PC-9 (cell line): ENCODE data around the gene PTPRF. TPM values are rescaled to one million over a fixed set of nuclear protein-coding genes. Genes with fewer than 3 reads are reported as not detected.

Source experiments
- BruUV-seq: library from RNA; stranded (reverse); fragments of 400-500 nt; replicated peaks from 2 replicates; lab custom pipeline; 2021; lab: Mats Ljungman, UMichigan
- CTCF ChIA-PET: fragments of 300-600 bp; sonication (Branson Sonifier 250); formaldehyde crosslinking; loops from one replicate; lab custom pipeline; 2022; ENCODE audit warnings: antibody characterized with exemption; lab: Charles Lee
- POLR2A ChIA-PET: fragments of 300-600 bp; sonication (Branson Sonifier 250); formaldehyde crosslinking; loops from one replicate; lab custom pipeline; 2022; ENCODE audit warnings: antibody characterized with exemption; ENCODE audit not compliant: unreplicated experiment; lab: Charles Lee
- DNase-seq, 2 experiments: peaks; one replicate each; pipeline versions ENCODE4 v3.0.0 to v3.0.0-alpha.2; 2015 to 2022; ENCODE audit warnings: mixed read lengths in 1 of 2
- H2AFZ ChIP-seq: fragments of 200-600 bp; sonication (generic); 2 replicates; pipeline ENCODE4 v1.8.1; 2017; ENCODE audit warnings: antibody characterized with exemption
- H3F3A ChIP-seq: fragments of 200-600 bp; sonication (generic); 2 replicates; pipeline ENCODE4 v1.8.1; 2017; ENCODE audit warnings: antibody characterized with exemption, mild to moderate bottlenecking, low read depth; ENCODE audit not compliant: insufficient read depth
- H3K27ac ChIP-seq: fragments of 200-600 bp; sonication (generic); 2 replicates; pipeline ENCODE4 v1.6.1; 2016; ENCODE audit warnings: mixed run types
- H3K27me3 ChIP-seq: fragments of 200-600 bp; sonication (generic); 2 replicates; pipeline ENCODE4 v1.6.1; 2016; ENCODE audit warnings: low read depth, mixed run types; ENCODE audit not compliant: insufficient read depth
- H3K36me3 ChIP-seq: fragments of 200-600 bp; sonication (generic); 2 replicates; pipeline ENCODE4 v1.6.1; 2016; ENCODE audit warnings: low read depth, mixed run types
- H3K4me1 ChIP-seq: fragments of 200-600 bp; sonication (generic); replicated peaks from 2 replicates; pipeline ENCODE4 v1.6.1; 2016; ENCODE audit warnings: mixed run types; ENCODE audit not compliant: insufficient read depth
- H3K4me2 ChIP-seq: fragments of 200-600 bp; sonication (generic); 2 replicates; pipeline ENCODE4 v1.6.1; 2017; ENCODE audit warnings: mixed run types
- H3K4me3 ChIP-seq: fragments of 200-600 bp; sonication (generic); 2 replicates; pipeline ENCODE4 v1.6.1; 2016; ENCODE audit warnings: mixed run types
- H3K79me2 ChIP-seq: fragments of 200-600 bp; sonication (generic); 2 replicates; pipeline ENCODE4 v1.6.1; 2017; ENCODE audit warnings: low read depth, mixed run types
- H3K9me2 ChIP-seq: fragments of 200-600 bp; sonication (generic); 2 replicates; pipeline ENCODE4 v1.8.1; 2017; ENCODE audit warnings: mild to moderate bottlenecking; ENCODE audit not compliant: insufficient read depth
- H3K9me3 ChIP-seq: fragments of 200-600 bp; sonication (generic); 2 replicates; pipeline ENCODE4 v1.8.1; 2016; ENCODE audit warnings: low read depth; ENCODE audit not compliant: insufficient read depth
- H4K20me1 ChIP-seq: fragments of 200-600 bp; sonication (generic); 2 replicates; pipeline ENCODE4 v1.8.1; 2017; ENCODE audit not compliant: insufficient read depth
- EZH2 ChIP-seq: fragments of 200-600 bp; sonication (generic); IDR thresholded peaks from 2 replicates; pipeline ENCODE4 v1.8.0; 2017; ENCODE audit warnings: antibody characterized with exemption, low read depth
- intact Hi-C: fragments of 100-400 bp; cut with micrococcal nuclease; formaldehyde crosslinking; loops from one replicate; pipeline ENCODE4 v1.10.0; 2022; ENCODE audit not compliant: unreplicated experiment
- total RNA-seq: library from RNA; stranded (reverse); gene quantifications from 2 replicates; pipeline ENCODE4 v1.2.3, GENCODE V29; 2021
- TF ChIP-seq, protein P1 (sequence below): fragments of 200-600 bp; sonication (generic); conservative IDR thresholded peaks from 2 replicates; pipeline ENCODE4 v1.6.1; 2017; ENCODE audit warnings: mixed run types, antibody characterized with exemption, mild to moderate bottlenecking, moderate library complexity

PTPRF gene
- total RNA-seq, 1 experiment from 2014 or later = 359 TPM

DNA sequence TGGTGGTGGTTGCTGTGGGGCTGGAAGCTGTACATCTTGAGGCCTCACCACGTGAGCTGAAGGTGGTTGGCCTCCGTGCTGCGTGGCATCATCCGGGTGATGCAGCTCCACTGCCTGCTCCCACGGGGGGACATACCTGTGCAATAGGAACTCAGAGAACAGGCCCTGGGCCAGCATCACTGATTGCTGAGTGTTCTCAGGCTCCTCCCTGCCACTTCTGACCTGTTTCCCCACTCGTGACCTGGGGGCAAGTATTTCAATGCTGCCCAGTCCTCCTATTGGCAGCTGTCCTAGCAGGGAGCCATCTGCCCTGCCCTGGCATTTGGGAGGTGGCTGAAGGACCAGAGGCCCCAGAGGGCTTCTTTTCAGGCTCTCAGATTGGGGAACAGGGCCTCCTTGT is 26.1 kb downstream of the PTPRF start:
- H3K79me2 ChIP-seq = peaks cover 57% of the 10 kb centered on the region
- H3F3A ChIP-seq = peaks cover 33% of the 10 kb centered on the region
- POLR2A ChIA-PET = no interaction called here
- no peaks in the 10 kb centered on the region for H4K20me1 ChIP-seq
- intact Hi-C loops = loop anchor here (1.0 to 10.0 kb wide), 3 partner anchors 19 to 278 kb away; no protein-coding TSS in a partner anchor
- H2AFZ ChIP-seq = no peak overlapping the region
- TF ChIP-seq, protein P1, sequence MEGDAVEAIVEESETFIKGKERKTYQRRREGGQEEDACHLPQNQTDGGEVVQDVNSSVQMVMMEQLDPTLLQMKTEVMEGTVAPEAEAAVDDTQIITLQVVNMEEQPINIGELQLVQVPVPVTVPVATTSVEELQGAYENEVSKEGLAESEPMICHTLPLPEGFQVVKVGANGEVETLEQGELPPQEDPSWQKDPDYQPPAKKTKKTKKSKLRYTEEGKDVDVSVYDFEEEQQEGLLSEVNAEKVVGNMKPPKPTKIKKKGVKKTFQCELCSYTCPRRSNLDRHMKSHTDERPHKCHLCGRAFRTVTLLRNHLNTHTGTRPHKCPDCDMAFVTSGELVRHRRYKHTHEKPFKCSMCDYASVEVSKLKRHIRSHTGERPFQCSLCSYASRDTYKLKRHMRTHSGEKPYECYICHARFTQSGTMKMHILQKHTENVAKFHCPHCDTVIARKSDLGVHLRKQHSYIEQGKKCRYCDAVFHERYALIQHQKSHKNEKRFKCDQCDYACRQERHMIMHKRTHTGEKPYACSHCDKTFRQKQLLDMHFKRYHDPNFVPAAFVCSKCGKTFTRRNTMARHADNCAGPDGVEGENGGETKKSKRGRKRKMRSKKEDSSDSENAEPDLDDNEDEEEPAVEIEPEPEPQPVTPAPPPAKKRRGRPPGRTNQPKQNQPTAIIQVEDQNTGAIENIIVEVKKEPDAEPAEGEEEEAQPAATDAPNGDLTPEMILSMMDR = no peak
- no peak for TF ChIP-seq EZH2
- no peak overlapping the region for H3K4me3 ChIP-seq
- H3K27ac ChIP-seq = peak overlapping the region; percentile 57
- DNase-seq = peak; percentile 50 to 52
- CTCF ChIA-PET = no interaction called here
- peaks cover 20% of the 10 kb centered on the region for H3K36me3 ChIP-seq
- H3K9me2 ChIP-seq = no peaks in the 10 kb centered on the region
- H3K4me1 ChIP-seq = peaks cover 59% of the 10 kb centered on the region
- BruUV-seq = TSS peak; percentile 16
- peak overlapping the region; percentile 37 for H3K4me2 ChIP-seq
- no peaks in the 10 kb centered on the region for H3K27me3 ChIP-seq
- H3K9me3 ChIP-seq = no peaks in the 10 kb centered on the region

DNA sequence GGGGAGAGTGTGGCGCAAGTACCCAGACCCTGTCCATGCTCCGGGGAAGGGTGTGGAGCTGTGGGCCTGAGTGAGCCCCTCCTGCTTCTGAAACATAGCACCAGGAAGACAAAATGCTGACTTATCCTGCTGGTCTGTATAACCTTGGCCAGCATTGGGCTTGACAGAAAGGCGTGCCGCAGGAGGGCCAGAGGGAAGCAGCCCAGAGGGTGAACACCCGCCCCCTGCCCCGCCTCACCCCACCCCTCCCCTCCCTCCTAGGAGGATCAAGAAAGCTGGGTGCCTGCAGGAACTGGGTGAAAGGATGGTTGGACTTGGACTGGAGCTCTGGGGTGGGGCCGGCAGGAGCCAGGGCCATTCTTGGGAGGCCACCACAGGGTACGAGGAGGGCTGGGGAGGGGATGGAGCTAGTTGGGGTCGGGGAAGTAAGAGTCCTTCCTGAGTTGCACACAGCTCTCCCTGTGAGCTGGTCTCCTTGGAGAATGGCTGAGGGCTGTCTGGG is 27.1 kb downstream of the PTPRF start:
- Histone ChIP-seq H2AFZ (no peak overlapping the region), H3K79me2 (peaks cover 56% of the 10 kb centered on the region), H3K4me2 (peak overlapping the region; percentile 74), H3K27ac (peak overlapping the region; percentile 57), H4K20me1 (no peaks in the 10 kb centered on the region), H3K9me2 (no peaks in the 10 kb centered on the region), H3K27me3 (no peaks in the 10 kb centered on the region), H3K4me3 (no peak overlapping the region; the same call in 1 of the 2 replicates), H3F3A (peaks cover 33% of the 10 kb centered on the region), H3K4me1 (peaks cover 49% of the 10 kb centered on the region), H3K36me3 (peaks cover 22% of the 10 kb centered on the region), H3K9me3 (no peaks in the 10 kb centered on the region)
- BruUV-seq = no TSS peak
- TF ChIP-seq, protein P1 = no peak
- TF ChIP-seq EZH2 = no peak
- DNase-seq = peak; percentile 89 to 94
- ChIA-PET POLR2A (interaction anchor here (0.5 to 1.1 kb wide), 7 partner anchors 16 to 545 kb away, joined by 3 to 13 read pairs (median 6); no protein-coding TSS in a partner anchor), CTCF (interaction anchor here (0.6 to 1.0 kb wide), 9 partner anchors 16 to 353 kb away, joined by 3 to 12 read pairs (median 6); no protein-coding TSS in a partner anchor)
- intact Hi-C loops = loop anchor here (1.0 to 10.0 kb wide), 3 partner anchors 20 to 277 kb away; no protein-coding TSS in a partner anchor

DNA sequence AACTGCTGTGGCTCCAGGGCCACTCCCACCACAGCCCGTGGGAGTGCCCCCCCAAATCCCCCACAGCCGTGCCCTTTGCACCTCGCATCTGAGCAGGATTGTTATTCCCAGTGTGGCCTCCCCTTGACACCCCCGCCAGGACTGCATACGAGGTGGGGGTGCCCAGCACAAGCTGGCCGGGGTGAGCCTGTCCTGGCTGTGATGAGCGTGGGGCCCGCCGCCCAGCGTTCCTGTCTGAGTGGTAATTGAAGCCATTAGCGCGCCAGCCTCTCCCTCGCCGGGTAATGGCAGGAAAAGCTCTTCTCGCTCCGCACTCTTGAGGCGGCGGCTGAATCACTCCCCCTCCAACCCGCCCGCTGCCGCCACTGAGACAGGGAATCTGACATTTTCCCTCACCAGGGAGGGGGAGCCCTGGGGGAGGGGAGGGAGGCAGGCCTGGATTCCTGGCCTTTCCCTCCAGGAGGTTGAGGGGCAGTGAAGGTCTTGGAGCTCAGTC is 27.7 kb downstream of the PTPRF start:
- peaks cover 37% of the 10 kb centered on the region for H3F3A ChIP-seq
- BruUV-seq = no TSS peak
- H3K27me3 ChIP-seq = no peaks in the 10 kb centered on the region
- ChIA-PET CTCF (interaction anchor here (0.6 to 1.0 kb wide), 4 partner anchors 22 to 353 kb away, joined by 3 to 12 read pairs (median 5); no protein-coding TSS in a partner anchor), POLR2A (interaction anchor here (0.5 to 1.1 kb wide), 5 partner anchors 16 to 486 kb away, joined by 3 to 13 read pairs (median 7); no protein-coding TSS in a partner anchor)
- no peaks in the 10 kb centered on the region for H4K20me1 ChIP-seq
- intact Hi-C loops = loop anchor here (10.0 kb wide), 1 partner anchor 276 kb away; no protein-coding TSS in a partner anchor
- H3K27ac ChIP-seq = peak overlapping the region; percentile 39; the same call in 1 of the 2 replicates
- no peaks in the 10 kb centered on the region for H3K9me3 ChIP-seq
- H3K4me2 ChIP-seq = peak overlapping the region; percentile 74
- H3K9me2 ChIP-seq = no peaks in the 10 kb centered on the region
- peaks cover 19% of the 10 kb centered on the region for H3K36me3 ChIP-seq
- no peak overlapping the region for H2AFZ ChIP-seq
- DNase-seq = peak in 1 of 2 experiments; percentile 12
- peaks cover 56% of the 10 kb centered on the region for H3K79me2 ChIP-seq
- H3K4me1 ChIP-seq = peaks cover 45% of the 10 kb centered on the region
- H3K4me3 ChIP-seq = no peak overlapping the region; the same call in 1 of the 2 replicates
- TF ChIP-seq, protein P1 = no peak
